Suppressor macrophage treated with lipopolysaccharide for 1 hour (primary cell): Measurements from ENCODE around the gene OGN.

Experiments used
- DNase-seq, 3 donors: peaks; one replicate each; pipeline ENCODE4 v3.0.0-alpha.2; 2020 to 2022

The OGN gene

GRCh38 chr9:92402826-92403745 lies 1.3 kb downstream of the OGN start:
- no peak for DNase-seq

- no peak for DNase-seq
Measured at GRCh38 chr9:92402360-92402759, 2.0 kb downstream of the OGN start.

- DNase-seq = no peak
Measured at GRCh38 chr9:92397853-92398252, 6.5 kb downstream of the OGN start.

GRCh38 chr9:92395617-92396016 lies 8.8 kb downstream of the OGN start:
- no peak for DNase-seq

GRCh38 chr9:92393686-92394085 lies 10.7 kb downstream of the OGN start:
- no peak for DNase-seq

- peak; percentile 10 to 44 (median 11) for DNase-seq
Measured at GRCh38 chr9:92392690-92393089, 11.7 kb downstream of the OGN start.

GRCh38 chr9:92385953-92386352 lies 18.4 kb downstream of the OGN start:
- DNase-seq = no peak

- DNase-seq = no peak
Measured at GRCh38 chr9:92385477-92385876, 18.9 kb downstream of the OGN start.

- DNase-seq = no peak
Measured at GRCh38 chr9:92385001-92385400, 19.4 kb downstream of the OGN start.

- no peak for DNase-seq
Measured at GRCh38 chr9:92384375-92384774, 20.0 kb downstream of the OGN start.

- no peak for DNase-seq
Measured at GRCh38 chr9:92381775-92382174, 22.6 kb downstream of the OGN start.

GRCh38 chr9:92380603-92381002 lies 23.8 kb downstream of the OGN start:
- DNase-seq = no peak

- DNase-seq = no peak
Measured at GRCh38 chr9:92378865-92379560, 25.4 kb downstream of the OGN start.

GRCh38 chr9:92377876-92378275 lies 26.5 kb downstream of the OGN start:
- DNase-seq = no peak

- DNase-seq = no peak
Measured at GRCh38 chr9:92373167-92373566, 31.2 kb downstream of the OGN start.

GRCh38 chr9:92369075-92369474 lies 35.3 kb downstream of the OGN start:
- no peak for DNase-seq

GRCh38 chr9:92360083-92360482 lies 44.3 kb downstream of the OGN start:
- DNase-seq = peak in 2 of 3 donors; percentile 3 to 26

- peak; percentile 13 to 23 (median 20) for DNase-seq
Measured at GRCh38 chr9:92359394-92359995, 44.9 kb downstream of the OGN start.

GRCh38 chr9:92353051-92353450 lies 51.3 kb downstream of the OGN start:
- DNase-seq = peak; percentile 55 to 67 (median 62)

GRCh38 chr9:92350740-92351133 lies 53.6 kb downstream of the OGN start:
- DNase-seq = no peak

GRCh38 chr9:92349771-92350739 lies 54.3 kb downstream of the OGN start:
- no peak for DNase-seq

GRCh38 chr9:92345582-92345981 lies 58.8 kb downstream of the OGN start:
- no peak for DNase-seq
